ENCODE results near the gene C19orf18.
A peak's percentile ranks its signal among the peaks of the same experiment; 100 is the strongest.

Gene C19orf18

DNA sequence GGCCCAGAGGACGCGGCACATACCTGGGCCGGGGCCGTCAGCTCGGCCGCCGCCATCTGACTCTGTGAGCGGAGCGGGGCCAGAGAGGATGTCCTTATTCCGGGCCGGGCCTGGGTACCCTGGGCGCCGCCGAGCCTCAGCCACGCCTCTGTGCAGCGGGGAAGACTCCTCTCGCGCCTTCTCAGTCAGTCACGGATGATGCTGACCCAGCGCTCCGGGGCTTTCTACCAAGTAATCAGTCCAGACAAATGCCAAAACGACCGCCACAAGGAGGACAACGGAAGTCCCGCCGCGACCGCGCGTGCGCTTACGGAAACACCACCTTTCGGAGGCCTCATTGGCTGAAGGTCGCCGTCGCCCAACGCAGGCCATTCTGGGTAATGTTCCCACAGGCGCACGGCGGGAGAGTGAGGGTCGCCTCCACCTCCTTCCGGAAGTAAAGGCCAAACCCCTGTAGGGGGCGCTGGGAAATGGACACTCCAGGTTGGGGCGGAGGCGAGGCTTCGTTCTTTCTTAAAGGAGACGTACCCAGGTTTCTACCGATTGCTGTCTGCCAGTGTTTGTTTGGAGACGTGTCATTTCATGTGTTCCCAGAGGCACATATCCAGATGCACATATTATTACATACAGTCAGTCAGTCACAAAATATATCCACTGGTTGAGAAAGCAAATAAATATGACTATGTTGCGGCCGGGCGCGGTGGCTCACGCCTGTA is 26.8 kb downstream of the C19orf18 start, which contains the start of gene ZNF256:
ZNF256 (minus strand) TSS at position 288 of the 716 bp plus-strand sequence; CDS start at position 56, 232 bp downstream.
- peak; percentile 92 for DNase-seq (ENCODE audit: low read depth)

DNA sequence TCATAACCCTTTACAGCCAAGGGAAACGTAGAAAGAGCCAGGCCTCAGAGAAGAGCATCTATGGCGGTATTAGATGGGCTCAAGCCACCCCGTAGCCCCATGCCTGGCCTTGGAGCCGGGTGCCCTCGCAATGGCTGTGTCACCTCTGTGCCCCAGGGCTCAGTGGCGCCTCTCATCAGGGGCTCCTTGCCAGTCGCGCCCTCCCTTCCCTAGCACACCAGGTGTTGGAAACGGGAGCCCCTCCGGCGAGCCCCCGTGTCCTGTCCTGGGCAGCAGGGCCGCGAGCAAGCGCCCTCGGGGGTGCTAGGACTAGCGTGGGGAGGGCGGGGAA is 27.3 kb downstream of the C19orf18 start:
- DNase-seq (ENCODE audit: low read depth) = no peak

DNA sequence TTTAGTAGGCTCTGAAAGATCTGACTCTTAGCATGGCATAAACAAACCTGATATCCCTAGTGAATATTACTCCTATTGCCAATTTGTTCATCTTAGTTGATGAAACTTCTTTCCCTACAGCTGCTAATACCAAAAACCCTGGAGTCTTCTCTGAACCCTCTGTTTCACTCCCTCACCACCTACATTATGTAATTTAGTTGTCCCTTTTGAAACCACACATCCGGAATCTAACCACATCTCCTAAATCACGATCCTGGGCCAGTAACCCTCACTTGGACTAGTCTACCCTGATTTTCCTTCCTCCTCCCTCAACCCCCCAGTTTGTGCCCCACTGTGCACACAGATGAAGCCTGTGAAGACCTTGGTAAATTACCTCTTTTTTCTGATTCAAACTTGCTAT is 28.0 kb downstream of the C19orf18 start:
- no peak for DNase-seq (ENCODE audit: low read depth)

DNA sequence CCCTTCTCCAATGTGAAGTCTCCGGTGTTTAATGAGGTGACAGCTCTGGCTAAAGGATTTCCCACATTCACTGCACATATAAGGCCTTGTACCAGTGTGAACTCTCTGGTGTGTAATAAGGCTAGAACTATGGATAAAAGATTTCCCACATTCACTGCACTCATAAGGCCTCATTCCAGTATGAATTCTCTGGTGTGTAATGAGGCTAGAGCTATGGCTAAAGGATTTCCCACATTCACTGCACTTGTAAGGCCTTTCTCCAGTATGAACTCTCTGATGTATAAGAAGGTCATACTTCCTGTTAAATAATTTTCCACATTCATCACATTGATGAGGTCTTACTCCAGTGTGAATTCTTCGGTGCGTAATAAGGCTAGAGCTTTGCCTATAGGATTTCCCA is 32.7 kb downstream of the C19orf18 start:
- no peak for DNase-seq (ENCODE audit: low read depth)

DNA sequence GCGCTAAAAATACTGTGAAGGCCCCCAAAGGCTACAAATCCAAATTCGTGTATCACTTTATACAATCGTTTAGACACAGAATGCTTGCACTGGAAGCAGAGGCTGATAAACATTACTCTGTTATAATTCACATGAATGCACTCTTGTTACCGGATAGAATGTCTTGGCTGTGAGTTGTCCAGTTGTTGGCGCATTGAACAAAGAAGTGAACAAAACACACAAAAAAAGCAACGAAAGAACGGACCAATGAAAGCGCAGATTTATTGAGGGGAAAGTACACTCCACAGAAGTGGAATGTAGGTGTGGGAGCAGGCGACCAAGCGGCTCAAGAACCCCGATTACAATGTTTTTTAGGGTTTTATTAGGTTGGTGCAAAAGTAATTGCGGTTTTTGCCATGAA is 38.6 kb downstream of the C19orf18 start:
- no peak for DNase-seq (ENCODE audit: low read depth)

DNA sequence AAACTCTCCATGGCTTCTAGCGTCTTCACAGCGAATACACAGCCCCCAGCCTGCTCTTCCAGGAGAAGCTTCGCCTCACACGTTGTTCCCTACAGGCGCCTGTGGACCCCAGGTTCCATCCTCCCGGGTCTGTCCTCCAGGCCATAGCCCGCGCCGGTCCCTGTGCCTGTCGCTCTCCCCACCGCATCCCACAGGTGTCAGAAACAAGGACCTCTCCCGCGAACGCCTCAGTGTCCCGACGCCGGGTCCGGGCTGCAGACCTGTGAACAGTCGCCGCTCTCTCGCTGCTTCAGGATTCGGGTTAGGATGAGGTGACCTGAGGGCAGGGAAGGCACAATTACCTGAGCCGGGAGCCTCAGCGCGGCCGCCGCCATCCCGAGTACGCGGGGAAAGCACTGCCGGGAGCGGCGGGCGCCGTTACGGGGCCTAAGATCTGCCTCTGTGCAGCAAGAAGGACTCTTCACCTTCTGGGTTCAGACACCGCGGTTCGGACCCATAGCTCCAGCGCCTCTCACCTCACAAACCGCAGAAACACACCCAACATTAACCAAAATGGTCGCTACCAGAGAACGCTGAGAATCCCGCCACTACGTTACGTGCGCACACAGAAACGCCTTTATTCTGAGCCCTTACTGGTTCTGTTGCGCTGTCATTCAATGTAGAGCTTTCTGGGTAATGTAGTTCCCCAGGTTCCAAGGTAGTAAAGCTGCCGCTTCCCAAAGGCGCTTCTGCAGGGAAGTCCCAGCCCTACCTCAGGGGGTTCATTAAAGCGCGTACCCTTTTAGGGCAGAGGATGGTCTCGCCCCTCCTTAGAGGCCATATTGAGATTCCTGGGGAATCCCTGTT is 39.3 kb downstream of the C19orf18 start, which contains the start of gene ZNF418:
ZNF418 (minus strand) TSS at position 583 of the 846 bp plus-strand sequence. CDS start 1,580 bp downstream, outside the sequence.
- DNase-seq (ENCODE audit: low read depth) = peak; percentile 67

DNA sequence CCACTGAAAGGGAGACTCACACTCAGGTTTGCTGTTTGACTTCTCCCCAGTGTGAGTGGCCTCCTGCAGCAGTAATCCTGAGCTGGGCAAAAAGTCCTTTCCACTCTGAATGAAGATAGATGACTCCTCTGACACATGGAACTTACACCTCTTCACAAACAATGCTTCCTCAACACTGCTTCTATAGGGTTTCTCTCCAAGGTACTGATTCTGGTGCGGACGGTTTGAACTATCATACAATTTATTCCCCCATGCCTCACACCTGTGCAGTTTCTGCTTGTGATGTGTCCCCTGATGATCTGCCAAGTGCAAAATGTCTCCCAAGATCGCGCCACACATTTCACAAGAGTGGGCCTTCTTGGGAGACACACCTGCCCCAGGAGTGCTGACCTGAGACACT is 46.7 kb downstream of the C19orf18 start:
- no peak for DNase-seq (ENCODE audit: low read depth)

DNA sequence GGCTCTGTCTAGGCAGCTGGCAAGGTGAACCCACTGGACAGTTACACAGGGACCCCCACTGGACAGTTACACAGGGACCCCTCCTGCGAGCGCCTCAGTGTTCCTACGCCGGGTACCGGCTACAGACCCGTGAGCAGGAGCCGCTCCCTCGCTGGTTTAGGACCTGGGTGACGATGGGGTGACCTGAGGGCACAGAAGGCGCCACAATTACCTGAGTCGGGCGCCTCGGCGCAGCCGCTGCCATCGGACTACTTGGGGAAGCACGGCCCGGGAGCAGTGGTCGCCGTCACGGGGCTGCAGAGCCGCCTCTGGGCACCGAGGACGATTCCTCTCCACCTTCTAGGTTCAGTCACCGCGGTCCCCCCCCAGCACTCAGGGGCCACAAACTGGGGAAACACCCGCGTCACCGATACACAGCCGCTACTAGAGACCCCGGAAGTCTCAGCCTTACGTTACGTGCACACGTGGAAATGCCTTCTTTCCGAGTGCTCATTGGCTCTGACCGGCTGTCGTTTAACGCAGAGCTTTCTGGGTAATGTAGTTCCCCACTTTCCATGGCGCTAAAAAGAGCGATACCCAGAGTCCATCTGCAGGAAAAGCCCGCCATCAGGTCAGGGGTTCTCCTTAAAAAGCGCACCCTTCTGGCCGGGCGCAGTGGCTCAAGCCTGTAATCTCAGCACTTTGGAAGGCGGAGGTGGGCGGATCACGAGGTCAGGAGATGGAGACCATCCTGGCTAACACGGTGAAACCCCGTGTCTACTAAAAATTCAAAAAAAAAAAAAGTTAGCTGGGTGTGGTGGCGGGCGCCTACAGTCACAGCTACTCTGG is 58.0 kb downstream of the C19orf18 start, which contains the start of gene ZNF417:
ZNF417 (minus strand) TSS at position 425 of the 828 bp plus-strand sequence; CDS start at position 244, 181 bp downstream.
- DNase-seq (ENCODE audit: low read depth) = peak; percentile 92

DNA sequence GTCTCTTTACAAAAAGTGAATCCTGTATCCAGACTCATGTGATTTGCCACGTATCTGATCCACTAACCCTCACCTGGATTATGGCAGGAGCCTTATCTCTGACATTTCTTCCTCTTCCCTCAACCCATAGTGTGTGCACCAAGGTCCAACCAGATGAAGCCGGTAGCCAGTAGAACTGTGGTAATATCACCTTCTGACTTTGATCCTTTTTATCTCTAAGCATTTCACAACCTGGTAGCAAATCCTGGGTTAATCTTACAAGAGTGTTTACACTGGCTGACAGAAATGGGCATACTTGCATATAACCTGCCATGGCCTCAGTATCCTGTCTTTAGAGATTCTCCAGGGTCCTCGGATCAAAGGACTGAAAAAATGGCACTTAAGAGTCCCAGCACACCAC is 59.8 kb downstream of the C19orf18 start:
- DNase-seq (ENCODE audit: low read depth) = no peak
